GM19438 (cell line): Measurements from ENCODE around the gene SCN2A.
"Not testable (repeated sequence)": the region's sequence is repeated elsewhere in the genome, so short reads cannot be mapped to it uniquely, and the experiment has no call there.

Experiments
- ATAC-seq: cut with Tn5 transposase; IDR thresholded peaks from one replicate; pipeline ENCODE4 v1.9.1; 2021; ENCODE audit warnings: low read depth; ENCODE audit not compliant: unreplicated experiment

SCN2A gene

DNA sequence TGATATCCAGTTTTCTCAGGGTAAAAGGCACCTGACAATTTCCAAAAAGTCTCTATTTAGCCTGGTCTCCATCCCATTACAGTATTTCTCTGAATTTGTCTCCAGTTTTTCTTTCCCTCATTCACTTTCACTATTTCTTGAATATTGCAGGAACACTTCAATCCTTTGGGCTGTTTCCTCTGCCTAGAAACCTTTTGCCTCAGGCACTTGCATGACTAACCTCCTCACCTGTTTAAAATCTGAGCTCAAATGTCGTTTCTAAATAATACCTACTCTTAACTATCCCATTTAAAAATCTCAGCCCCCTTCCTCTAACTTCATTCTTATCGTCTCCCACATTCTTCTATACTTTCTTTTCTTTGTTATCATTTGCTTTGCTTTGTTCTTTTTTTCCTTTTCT is 9.0 kb downstream of the SCN2A start:
- ATAC-seq = no peak

- no peak for ATAC-seq
Measured at GRCh38 chr2:165251366-165251765, 12.2 kb downstream of the SCN2A start.

DNA sequence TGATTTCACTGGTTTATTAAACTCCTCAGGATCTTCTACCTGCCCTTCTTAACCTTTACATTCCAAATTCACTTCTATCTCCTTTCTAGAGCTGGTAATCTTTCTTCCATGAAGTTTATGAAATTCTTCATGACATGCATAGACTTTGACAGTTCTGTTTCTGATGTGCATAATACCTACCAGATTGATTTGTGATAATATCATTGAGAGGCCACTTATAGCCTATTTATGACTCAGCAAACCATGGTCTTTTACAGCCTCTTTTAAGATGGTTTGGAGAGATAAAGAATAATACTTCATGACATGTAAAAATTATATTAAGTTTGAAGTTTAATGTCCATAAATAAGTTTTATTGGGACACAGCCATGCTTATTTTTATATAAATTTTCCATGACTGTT is 14.0 kb downstream of the SCN2A start:
- no peak for ATAC-seq

- no peak for ATAC-seq
Measured at GRCh38 chr2:165256618-165257017, 17.4 kb downstream of the SCN2A start.

- not testable (repeated sequence) for ATAC-seq
Measured at GRCh38 chr2:165260347-165260746, 21.1 kb downstream of the SCN2A start.

- no peak for ATAC-seq
Measured at GRCh38 chr2:165268754-165269153, 29.5 kb downstream of the SCN2A start.

DNA sequence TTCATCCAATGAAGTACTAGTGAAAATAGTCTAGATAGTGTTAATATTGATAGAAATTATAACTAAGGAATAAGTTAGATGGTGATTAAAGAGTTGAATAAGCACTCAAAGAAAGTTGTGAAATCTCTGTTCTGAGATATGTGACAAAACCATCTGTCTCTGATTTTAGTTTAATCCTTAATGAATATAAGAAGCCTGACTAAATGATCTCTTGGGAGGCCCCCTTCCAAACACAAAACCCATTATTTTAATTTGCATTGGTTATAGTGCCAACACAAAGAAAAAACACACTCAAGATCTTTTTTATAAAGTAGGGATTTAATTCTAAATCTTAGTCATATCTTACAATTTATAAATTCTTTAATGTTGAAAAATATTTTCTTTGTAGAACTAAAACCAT is 34.0 kb downstream of the SCN2A start:
- ATAC-seq = no peak

- no peak for ATAC-seq
Measured at GRCh38 chr2:165274698-165275097, 35.5 kb downstream of the SCN2A start.

DNA sequence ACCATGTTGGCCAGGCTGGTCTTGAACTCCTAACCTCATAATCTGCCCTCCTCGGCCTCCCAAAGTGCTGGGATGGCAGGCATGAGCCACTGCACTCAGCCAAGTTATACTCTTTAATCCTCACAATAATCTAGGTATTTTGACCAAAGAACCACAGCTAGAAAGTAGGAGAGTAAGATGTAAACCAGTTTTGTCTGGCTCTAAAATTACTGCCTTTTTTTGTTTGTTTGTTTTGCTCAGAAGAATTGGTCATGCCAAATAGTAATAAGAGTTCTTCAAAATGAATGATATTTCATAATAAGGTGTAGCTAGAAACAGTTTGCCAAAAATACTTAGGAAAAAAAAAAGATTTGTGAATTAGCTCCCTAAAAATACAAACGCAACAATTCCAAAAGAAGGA is 36.7 kb downstream of the SCN2A start:
- no peak for ATAC-seq

DNA sequence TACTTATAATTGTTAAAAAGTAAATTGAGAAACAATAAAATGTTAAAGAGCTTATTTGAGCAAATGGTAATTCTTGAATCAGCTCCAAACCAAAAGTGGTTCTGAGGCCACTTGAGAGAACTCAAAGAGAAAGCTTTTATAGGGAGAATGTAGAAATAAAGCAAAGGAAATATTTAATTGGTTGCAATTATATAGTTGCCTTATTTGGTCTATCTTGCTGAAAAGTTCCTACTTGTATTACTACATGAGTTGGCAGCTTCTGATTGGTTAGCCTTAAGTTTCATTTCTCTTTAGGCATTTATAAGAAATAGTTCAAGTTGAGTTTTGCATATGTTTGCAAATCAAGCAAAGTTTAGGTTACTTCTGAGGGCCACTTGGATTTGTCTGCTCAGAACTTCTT is 38.1 kb downstream of the SCN2A start:
- ATAC-seq = no peak

- ATAC-seq = no peak
Measured at GRCh38 chr2:165277860-165278656, 38.8 kb downstream of the SCN2A start.

GRCh38 chr2:165280356-165280755 is 41.1 kb downstream of the SCN2A start:
- no peak for ATAC-seq

- ATAC-seq = no peak
Measured at GRCh38 chr2:165281387-165281786, 42.2 kb downstream of the SCN2A start.

- ATAC-seq = no peak
Measured at GRCh38 chr2:165283342-165283741, 44.1 kb downstream of the SCN2A start.

- ATAC-seq = no peak
Measured at GRCh38 chr2:165287094-165287778, 48.0 kb downstream of the SCN2A start.

GRCh38 chr2:165289069-165289468 is 49.9 kb downstream of the SCN2A start:
- no peak for ATAC-seq

DNA sequence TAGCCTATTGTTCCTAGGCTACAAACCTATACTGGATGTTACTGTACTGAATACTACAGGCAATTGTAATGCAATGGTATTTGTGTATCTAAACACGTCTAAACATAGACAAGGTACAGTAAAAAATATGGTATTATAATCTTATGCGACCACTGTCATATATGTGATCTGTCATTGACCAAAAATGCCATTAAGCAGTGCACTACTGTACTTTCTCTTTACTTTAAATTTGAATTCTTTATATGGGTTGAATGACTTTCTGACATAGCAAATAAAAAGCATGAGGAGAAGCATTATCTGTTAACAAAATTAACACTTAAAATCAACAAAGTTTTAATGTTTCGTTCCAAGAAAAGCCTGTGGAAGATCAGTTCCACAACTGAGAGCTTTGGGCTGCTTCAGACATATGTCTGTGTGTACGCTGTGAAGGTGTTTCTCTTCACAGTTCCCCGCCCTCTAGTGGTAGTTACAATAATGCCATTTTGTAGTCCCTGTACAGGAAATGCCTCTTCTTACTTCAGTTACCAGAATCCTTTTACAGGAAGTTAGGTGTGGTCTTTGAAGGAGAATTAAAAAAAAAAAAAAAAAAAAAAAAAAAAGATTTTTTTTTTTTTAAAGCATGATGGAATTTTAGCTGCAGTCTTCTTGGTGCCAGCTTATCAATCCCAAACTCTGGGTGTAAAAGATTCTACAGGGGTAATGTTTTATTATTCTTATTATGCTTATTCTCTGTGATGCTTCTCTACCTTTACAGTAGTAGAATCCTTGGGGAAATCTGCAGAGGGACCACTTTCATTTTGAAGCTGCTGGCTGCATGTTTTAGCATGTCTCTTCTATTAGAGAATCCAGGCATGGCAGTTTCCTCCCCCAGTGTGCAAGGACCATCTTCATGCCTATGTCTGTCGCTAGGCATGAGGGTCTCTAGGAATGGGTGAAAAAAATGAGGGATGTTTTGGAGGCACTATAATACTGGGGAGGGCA is 54.5 kb downstream of the SCN2A start:
- ATAC-seq = peak; percentile 100

- ATAC-seq = no peak
Measured at GRCh38 chr2:165294912-165295311, 55.7 kb downstream of the SCN2A start.

- no peak for ATAC-seq
Measured at GRCh38 chr2:165295643-165296042, 56.4 kb downstream of the SCN2A start.

- ATAC-seq = no peak
Measured at GRCh38 chr2:165305391-165306096, 66.3 kb downstream of the SCN2A start.
